ENCODE measurements around the gene PRRC2C.

GRCh38 chr1:171582589-171582988 is 97.3 kb downstream of the PRRC2C start:
- TF ChIP-seq, protein P1, sequence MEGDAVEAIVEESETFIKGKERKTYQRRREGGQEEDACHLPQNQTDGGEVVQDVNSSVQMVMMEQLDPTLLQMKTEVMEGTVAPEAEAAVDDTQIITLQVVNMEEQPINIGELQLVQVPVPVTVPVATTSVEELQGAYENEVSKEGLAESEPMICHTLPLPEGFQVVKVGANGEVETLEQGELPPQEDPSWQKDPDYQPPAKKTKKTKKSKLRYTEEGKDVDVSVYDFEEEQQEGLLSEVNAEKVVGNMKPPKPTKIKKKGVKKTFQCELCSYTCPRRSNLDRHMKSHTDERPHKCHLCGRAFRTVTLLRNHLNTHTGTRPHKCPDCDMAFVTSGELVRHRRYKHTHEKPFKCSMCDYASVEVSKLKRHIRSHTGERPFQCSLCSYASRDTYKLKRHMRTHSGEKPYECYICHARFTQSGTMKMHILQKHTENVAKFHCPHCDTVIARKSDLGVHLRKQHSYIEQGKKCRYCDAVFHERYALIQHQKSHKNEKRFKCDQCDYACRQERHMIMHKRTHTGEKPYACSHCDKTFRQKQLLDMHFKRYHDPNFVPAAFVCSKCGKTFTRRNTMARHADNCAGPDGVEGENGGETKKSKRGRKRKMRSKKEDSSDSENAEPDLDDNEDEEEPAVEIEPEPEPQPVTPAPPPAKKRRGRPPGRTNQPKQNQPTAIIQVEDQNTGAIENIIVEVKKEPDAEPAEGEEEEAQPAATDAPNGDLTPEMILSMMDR (conservative IDR thresholded peaks at IDR 0.05 in 1 of 2, IDR thresholded peaks at IDR 0.05 in 1 of 2; ENCODE audit: low read depth in 1 of 2, low read length in 2 of 2): no peak
- TF ChIP-seq EZH2 (IDR thresholded peaks at IDR 0.05; ENCODE audit: low read length, missing control alignments): no peak

Measured in fibroblast of lung (primary cell).